Measurements from ENCODE around the gene OVCA2.

Gene OVCA2

DNA sequence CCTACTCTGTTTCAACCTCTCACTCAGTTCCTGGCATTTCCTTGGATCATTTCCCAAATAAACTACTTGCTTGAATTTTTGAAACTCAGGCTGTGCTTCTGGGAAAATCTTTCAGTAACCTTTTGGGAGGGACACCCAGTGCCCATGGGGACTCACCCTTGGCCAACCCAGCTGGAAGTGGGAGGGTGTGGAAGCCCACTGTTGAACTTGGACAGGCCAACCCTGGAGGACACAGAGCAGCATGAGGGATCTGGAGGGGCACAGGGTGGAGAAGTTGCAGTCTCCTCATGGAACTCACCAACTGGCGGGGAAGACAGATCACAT lies 27.9 kb upstream of the OVCA2 start:
- DNase-seq (ENCODE audit: low spot score): no peak

DNA sequence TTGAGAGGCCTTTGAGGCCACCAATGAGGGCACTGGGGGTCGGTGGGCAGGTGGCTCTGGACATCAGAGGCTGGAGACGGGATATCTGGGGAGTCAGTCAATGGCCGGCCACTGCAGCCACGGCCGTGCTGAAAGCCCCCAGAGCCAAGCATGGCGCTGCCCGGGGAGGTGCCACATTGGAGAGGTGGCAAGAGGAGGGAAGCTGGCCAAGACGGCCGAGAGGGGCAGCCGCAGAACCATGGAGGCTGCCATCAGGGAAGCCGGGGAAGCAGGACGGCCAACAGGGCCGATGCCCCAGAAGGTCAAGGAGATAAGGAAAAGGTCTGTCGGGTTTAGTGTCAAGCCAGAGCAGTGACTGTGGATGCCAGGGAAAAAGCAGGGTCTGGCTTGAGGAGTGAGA lies 26.5 kb upstream of the OVCA2 start:
- DNase-seq (ENCODE audit: low spot score): no peak

DNA sequence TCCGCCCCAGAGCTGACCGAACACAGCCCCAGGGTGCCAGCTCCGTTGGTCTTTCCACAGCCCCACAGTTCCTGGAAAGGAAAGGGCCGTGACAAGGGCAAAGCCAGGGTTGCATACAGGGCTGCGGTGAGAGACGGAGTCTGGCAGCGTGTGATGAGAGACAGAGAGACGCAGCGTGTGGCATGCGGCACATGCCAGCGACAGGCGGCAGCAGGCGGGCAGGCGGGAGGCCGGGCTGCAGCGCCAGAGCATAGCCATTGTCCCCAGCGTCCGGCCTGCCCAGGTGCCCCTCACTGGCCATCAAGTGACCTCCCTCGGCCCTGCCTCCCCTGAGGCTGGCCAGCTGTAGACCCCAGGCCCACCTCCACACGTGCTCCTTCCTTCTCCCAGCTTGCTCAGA lies 25.3 kb upstream of the OVCA2 start:
- DNase-seq (ENCODE audit: low spot score): no peak

DNA sequence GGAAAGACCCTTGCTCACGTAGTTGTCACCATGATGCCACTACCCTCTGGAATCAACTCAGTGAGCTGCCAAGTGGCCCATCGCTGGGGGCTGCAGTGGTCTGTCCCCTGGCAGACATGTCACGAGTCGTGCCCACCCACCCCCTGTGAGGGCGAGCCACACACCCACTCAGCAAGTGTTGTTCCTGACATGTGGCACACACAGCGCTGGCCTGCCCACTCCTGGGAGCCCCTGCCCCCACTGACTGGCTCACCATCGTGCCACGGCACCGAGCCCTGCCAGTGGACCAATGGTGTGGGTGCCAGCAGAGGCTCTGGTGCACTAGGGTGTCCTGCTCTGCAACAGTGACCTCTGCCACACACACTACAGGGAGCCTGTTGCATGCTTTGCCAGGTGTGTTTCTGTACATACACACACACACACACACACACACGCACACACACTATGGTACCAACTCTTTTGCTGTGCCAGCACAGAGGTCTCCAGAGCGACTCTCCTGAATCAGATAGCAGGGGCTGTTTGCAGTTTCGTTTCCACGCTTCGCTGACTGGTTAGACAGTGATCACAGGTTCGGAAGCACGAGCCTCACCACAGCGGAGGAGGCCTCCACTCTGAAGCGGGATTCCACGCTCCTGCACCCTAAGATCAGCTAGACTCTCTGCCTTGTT lies 24.4 kb upstream of the OVCA2 start:
- DNase-seq (ENCODE audit: low spot score): no peak

DNA sequence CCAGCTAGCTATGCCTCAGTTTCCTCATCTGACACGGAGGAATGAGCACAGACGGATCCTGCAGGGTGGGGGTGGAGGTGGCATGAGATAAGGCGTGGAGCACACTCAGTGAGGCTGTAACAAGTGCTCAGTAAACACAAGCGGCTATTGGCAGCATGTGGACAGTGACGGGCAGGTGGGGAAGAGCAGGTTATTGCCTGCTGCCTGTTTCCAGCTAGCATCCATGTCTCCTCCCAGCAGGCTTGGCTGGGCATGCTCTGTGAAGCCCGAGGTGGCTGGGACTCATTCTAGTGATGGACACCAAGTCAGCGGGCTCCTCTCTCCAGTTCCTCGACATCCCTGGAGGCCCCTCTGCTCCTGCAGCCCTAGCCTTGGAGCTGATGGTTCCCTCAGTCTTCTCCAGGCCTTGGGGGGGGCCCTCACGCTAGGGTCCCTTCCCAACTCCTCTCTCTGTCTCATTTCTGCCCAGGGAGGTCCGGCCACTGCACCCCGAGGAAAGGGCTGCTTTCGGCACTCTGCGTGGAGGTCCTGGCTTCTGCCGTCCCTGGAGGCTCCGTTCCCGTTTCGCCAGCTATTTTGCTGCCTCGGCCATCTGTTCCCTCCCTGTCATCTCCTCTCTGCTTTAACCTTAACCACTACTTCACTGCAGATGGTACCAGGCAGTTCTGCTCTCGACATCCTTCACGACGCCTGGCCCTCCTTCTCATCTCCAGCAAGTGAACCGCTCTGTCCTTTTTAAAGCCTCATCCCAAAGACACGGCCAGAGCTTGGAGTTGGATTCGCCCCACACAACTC lies 22.9 kb upstream of the OVCA2 start:
- no peak for DNase-seq (ENCODE audit: low spot score)

DNA sequence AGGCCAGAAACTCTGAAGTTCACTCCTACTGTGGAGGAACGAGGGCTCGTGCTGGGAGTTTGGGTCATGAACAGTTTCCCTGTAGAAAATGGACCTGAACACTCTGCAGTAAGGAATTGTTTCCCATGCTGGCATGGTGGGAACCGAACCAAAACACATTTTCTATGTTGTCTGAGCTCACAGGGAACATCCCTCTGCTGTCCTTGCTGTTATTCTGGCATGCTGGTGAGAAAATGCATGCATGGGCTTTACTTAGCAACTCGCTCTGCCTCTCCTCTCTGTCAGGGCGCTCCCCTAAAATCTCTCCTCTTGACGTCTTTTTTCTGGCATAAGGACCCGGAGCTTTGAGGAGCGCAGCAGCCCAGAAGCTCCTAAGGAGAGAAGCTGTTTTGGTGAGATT lies 22.1 kb upstream of the OVCA2 start:
- no peak for DNase-seq (ENCODE audit: low spot score)

DNA sequence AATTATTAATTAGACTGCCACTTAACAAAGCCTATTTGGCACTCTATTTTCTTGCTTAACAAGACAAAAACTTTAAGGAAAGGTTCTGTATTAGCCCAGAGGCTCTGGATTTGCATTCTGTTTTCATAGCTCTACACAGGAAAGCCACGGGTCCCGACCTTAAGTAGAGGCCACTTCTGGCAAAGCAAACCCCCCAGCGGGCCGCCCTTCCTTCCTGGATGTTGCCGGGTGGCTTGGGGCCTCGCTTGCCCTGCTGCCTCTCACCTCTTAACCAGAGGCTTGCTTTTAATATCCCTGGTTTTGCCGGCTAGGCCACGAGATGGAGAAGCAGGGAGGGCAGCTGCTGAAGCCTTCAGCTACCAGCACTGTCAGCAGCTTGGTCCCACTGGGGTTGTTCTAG lies 21.1 kb upstream of the OVCA2 start:
- DNase-seq (ENCODE audit: low spot score): no peak

DNA sequence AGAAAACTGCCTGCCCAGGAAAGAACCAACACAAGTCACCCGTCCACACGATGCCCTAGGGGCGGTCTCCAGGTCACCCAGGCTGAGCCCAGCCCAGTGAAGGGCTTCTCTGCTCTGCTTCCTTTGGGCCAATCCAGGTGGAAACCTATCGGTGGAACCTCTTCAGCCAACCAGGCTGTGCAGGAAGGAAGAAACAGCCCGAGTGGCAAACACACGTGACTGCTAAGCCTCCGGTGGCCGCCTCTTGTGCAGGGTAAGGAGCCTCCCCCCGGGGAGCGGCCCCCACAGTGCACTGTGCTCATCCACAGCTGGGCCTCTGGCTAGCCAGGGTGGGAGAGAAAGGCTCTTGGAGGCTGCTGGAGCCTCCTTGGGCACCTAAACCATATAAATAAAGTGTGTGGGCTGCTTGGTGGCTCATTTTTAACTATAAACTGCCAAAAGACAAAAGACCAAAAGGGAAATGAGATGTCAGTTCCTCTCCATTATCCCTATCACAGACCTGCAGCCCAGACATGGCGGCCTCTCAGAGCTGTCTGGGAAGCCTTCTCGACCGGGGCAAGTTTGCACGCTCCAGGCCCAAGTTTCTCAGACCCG lies 19.1 kb upstream of the OVCA2 start:
- DNase-seq (ENCODE audit: low spot score): no peak

DNA sequence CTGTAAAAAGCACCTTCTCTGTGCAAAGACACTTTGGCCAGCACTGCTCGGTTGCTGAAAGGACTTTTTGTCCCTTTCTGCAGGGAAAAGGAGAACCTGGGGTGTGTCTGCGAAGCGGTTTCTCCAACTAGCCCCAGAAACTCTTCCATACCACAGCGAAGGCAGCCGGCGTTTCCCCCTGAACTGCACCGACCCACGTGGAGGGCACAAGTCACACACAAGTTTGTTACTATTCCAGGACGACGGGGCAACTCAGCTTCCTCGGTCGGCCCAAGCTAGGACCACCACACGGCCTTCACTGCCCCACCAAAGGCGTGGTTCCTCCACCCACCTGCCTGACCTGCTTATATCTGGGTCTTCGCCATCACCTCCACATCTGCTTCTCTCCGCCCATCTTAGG lies 18.6 kb upstream of the OVCA2 start:
- DNase-seq (ENCODE audit: low spot score): no peak

DNA sequence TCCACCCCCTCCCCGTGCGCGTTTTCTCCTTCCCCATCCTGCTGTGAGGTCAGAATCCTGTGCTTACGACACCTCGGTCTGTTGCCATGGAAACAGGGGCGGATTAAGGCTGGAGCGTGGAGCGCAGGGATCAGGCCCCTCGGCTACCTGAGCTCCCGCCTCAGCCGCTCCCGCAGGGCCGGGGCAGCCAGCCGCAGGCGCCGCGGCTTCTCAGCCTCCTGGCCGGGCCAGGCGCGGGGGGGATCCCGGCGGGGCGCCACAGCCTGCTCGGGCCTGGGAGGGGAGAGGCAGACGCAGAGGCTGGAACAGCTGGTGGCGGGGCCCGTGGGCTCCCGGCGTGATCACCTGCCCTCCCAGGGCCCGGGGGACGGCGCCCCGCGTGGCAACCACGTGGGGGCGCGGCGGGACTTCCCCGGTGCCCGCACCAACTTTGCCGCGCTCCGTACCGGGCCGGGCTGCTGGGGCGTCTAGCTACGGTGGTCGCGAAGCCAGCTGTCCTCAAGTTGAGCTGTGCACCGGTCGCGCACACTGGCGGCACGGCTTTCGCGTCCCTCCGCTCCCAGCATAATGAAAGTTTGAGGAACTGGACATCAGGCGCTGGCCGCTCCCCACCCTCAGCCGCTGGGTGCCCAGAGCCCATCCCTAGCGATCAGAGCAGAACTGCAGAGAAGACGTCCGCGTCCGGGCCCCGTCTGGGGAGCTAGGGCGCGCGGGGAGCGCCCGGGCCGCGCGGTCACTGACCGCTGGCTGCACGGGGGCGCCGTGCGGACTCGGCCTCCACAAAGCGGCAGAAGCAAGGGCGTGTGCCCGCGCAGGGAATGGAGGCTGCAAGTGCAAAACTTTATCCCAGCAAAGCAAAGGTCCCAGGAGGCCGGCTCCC lies 17.9 kb upstream of the OVCA2 start:
- no peak for DNase-seq (ENCODE audit: low spot score)

DNA sequence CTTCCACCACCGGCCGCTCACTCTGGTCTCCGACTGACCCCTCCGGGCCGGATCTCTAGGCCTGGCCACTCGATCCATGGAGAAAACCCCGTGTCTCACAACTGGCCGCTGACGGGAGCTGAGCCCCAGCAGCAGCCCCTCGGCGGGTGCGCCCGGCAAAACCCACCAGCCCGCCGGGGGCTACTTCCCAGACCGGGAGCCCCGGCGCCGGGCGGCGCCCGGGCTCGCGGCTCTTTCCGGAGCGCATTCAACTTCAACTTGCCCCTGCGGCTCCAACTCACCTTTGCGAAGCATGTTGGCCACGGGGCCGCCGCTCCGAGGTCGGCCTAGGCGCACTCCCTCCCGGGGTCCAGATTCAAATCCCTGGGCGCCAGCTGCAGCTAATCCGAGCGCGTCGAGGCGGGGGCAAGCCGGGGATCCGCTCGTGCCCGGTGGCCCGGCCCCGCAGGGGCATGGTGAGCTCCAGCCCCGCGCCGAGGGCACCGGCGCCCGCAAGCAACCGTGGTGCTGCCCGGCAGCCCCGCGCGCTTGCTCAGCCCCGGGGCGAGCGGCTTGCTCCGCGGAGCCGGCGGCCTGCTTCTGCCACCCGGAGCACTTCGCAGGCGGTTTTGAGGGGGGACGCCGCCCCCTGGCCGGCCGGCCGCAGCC lies 17.1 kb upstream of the OVCA2 start:
- no peak for DNase-seq (ENCODE audit: low spot score)

DNA sequence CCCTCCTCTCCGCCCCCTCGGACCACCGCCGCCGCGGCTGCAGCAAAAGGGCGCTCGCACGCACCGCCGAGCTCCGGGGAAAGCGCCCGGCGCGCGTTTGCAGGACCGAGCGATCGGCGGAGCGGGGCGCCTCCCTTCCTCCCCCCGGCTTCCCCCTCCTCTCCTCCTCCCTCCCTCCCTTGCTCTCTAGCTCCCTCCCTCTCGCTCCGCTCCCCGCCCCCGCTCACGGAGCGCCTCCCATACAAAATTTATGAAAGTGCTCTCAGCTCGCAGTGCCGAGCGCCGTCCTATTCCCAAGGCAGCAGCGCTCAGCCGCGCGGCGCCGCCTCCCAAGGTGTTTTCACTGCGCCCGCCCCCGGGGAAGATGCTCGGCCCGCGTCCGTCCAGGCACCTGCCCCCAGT lies 16.6 kb upstream of the OVCA2 start, which contains the start of gene RTN4RL1:
Gene RTN4RL1 (minus strand): TSS at position 115 of the 402 bp plus-strand sequence. CDS start 469 bp downstream, outside the sequence.
- DNase-seq (ENCODE audit: low spot score): no peak

DNA sequence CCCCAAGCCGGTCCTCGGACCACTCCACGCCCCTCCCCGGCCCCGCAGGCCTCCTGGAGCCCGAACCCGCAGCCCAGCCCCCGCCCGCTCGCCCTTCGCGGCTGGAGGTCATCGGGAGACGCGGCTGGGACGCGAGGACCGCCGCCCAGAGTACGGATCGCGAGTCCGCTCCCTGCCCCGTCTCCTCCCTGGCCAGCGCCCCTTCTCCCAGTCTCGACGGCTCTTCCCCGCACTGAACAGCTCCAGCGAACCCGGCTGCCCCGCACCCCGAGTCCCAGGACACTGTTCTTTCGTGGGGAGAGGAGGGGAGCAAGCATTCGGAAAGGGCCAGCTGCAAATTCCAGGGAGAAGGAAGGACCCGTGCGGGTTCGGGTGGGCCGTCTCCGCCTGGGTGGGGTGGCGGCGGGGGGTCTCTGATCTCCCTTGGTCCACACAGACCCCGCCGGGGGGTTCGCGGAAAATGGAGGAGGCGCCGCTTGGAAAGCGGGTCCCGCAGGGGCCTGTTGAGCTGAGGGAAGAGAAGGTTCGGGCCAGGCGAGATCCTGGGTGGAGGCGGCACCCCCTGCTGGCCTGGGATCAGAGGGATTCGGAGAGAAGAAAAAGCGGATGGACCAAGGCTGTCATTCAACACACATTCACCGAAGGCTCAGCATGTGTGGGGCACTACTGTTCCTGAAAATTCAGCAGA lies 16.1 kb upstream of the OVCA2 start:
- DNase-seq (ENCODE audit: low spot score): peak; percentile 52

DNA sequence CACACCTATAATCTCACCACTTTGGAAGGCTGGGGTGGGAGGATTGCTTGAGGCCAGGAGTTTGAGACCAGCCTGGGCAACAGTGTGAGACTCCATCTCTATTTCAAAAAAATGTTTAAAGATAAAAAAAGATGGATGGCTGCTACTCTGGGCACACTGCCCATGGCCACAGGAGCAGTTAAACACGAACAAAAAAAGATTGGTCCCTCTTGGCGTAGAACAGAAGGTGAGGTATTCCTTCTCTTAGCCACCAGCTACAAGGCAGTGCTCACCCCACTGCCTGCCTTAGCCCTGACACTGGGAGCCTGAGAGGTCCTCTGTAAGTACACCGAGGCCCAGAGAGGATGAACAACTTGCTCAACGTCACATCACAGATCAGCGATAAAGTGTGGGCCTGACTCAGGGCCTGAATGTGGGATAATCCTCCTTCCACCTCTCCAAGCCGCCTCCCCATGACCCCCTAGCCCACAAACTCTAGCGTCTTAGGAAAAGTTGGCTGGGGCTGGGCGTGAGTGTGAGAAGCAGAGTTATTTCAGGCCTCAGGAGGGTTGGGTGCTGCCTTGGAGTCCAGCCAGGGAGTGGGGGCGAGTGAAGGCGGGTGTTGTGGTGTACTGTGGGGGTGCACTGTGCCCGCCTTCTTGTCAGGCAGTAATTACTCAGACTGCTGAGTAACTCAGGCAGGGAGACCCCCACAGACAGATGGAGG lies 14.1 kb upstream of the OVCA2 start:
- no peak for DNase-seq (ENCODE audit: low spot score)

DNA sequence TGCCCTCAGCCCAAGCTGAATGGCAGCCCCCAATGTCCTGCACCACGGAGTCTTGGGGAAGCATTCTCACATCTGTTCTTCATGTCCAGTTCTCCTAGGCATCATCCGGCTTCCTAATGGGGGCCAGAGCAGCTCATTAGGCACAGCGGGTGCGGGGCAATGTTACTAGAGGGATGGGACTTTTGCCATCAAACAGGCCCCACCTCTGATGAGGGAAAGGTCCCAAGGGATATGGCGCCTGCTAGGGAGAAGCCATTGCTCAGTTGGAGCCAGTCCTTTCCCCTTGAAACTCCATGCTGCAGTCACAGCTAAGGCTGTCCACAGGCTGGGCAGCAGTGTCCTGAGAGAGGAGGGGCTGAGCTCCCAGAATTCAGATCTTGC lies 13.6 kb upstream of the OVCA2 start:
- no peak for DNase-seq (ENCODE audit: low spot score)

DNA sequence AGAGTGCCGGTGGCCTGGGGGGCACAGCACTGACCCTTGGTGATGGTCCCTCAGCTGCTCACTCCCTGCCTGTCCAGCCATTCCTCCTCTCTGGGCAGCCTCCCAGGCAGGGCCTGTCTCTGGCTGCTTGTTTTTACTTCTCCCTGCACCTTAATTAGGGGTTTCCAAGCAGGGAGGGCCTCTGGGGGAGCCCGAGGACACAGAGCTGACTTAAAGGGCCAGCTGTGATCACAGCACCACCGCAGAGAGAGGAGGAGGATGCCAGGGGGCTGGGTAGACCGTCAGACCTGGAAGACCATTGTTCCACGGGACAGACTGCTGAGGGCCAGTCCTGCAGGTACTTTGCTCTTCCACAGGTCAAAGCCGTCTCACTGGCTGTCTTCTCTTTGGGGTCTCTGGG lies 13.1 kb upstream of the OVCA2 start:
- DNase-seq (ENCODE audit: low spot score): no peak

DNA sequence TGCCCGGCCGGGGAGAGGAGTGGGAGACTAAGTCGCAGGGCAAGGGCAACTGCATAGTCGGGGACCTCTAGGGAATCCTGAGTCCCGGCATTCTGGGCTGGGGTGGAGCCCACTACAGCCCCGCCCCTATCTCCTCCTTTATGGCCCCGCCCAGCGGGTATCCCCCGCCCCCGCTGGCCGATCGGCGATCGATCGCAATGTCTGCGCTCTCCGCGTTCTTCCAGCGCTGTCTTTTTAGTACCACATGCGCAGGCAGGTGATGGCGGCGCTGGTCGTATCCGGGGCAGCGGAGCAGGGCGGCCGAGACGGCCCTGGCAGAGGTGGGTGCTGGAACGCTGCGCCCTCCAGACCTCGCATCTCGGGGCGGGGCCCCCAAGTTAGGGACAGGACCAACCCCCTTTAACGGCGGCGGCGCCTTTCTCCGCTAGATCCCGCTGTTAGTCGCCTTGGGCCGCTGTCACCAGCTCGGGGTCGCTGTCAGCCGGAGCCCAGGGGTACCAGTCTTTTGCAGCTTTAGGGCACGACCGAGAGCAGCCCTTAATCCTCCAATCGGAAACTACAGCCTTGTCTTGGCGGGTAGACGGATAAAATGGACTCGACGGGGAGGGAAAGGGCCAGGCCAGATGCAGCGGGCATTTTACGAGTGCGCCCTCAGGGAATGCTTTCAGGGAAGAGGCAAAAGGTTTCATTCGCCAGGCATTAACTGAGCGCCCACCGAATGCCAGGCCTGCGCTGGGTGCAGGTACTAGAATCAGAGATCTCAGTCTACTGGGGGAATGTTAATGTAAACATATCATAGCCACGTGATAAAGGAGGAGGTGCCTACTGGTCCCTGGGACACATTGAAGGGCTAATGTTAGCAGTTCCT lies 11.7 kb upstream of the OVCA2 start, which contains the start of gene DPH1:
Gene DPH1 (plus strand): TSS at position 243 of the 868 bp plus-strand sequence. CDS start 17 bp downstream, at position 260.
- peak; percentile 84 for DNase-seq (ENCODE audit: low spot score)

DNA sequence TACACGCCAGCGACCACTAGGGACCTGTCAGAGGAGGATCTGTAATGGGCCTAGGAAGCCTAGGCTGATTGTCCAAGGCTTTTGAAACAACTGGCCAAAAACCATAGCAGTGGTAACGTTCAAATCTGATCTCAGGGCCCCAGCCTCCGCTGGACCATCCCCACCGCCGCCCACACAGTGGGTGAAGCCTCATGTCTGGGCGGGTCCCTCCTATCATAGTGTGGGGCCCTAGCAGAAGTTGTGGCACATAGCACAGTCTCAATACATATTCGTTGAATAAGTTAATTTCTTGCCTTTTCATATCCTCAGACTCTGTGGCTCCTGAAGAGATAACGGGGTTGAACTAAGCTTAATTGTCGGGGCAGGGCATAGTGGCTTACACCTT lies 11.1 kb upstream of the OVCA2 start:
- DNase-seq (ENCODE audit: low spot score): no peak

DNA sequence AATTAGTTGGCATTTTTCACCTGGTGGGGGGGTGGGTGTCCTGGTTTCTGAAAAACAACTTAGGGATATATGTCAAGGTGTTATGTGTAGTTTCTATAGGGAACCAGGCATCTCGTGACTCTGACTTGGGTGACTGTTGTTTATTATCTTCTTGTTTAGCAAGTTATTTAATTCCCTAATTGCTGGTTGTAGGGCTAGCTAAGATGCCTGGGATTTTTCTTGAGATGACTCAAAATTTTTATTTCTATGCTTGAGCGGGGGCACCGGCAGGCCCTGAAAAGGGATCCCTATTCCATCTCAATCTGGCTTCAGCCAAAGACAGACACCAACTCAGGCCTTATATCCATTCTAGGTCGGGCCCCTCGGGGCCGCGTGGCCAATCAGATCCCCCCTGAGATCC lies 8.7 kb upstream of the OVCA2 start:
- DNase-seq (ENCODE audit: low spot score): no peak

DNA sequence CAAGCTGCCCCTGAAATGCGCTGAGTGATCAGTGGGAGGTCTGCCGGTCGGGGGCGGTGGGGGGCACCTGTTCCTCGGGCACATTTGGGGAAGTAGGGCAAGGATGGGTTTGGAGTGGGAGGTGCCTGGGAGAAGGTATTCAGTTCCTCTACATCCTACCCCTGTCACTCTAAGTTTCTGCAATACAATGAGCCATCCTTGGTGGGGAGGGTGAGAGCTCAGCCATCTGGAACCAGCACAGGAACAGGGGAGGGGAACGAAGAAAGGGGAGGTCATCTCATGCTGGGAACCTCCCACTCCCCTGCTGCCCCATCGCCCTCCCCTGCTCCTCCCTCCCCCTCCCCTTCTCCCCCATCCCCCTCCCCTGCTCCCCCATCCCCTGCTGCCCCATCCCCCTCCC lies 7.7 kb upstream of the OVCA2 start:
- DNase-seq (ENCODE audit: low spot score): no peak

Data from kidney capillary endothelial cell (primary cell).